ENCODE data around the gene NMT1.

Gene NMT1

GRCh38 chr17:45022288-45022648, 38.8 kb upstream of the NMT1 start:
- peaks cover 6% of the 10 kb centered on the region for H3K4me1 ChIP-seq (ENCODE audit: control insufficient read depth, insufficient read depth, low read length)
- peaks cover 28% of the 10 kb centered on the region for H3K27me3 ChIP-seq (ENCODE audit: control insufficient read depth, insufficient read depth, low read length)
- no peaks in the 10 kb centered on the region for H3K9me3 ChIP-seq (ENCODE audit: control insufficient read depth, insufficient read depth, low read length)
- DNase-seq (ENCODE audit: low read depth, low spot score): no peak
- H3K4me3 ChIP-seq (ENCODE audit: low read length): no peak overlapping the region
- H3K36me3 ChIP-seq (ENCODE audit: control insufficient read depth, insufficient read depth, low read length): peaks cover 6% of the 10 kb centered on the region; the same call in 1 of the 2 replicates
- no peak overlapping the region for H3K27ac ChIP-seq (ENCODE audit: low read length)
- WGBS (ENCODE audit: insufficient coverage, insufficient read length): no CpG with 5 or more reads among the region's 8 CpGs

- no peak for DNase-seq (ENCODE audit: low read depth, low spot score)
- H3K27me3 ChIP-seq (ENCODE audit: control insufficient read depth, insufficient read depth, low read length): peaks cover 28% of the 10 kb centered on the region
- H3K27ac ChIP-seq (ENCODE audit: low read length): no peak overlapping the region
- no peaks in the 10 kb centered on the region for H3K9me3 ChIP-seq (ENCODE audit: control insufficient read depth, insufficient read depth, low read length)
- no CpG with 5 or more reads among the region's 13 CpGs for WGBS (ENCODE audit: insufficient coverage, insufficient read length)
- H3K4me1 ChIP-seq (ENCODE audit: control insufficient read depth, insufficient read depth, low read length): peaks cover 6% of the 10 kb centered on the region
- H3K4me3 ChIP-seq (ENCODE audit: low read length): no peak overlapping the region
- H3K36me3 ChIP-seq (ENCODE audit: control insufficient read depth, insufficient read depth, low read length): peaks cover 6% of the 10 kb centered on the region; the same call in 1 of the 2 replicates
Measured at GRCh38 chr17:45022655-45023339, 38.3 kb upstream of the NMT1 start.

GRCh38 chr17:45029096-45029495, 32.0 kb upstream of the NMT1 start:
- Histone ChIP-seq H3K36me3 (ENCODE audit: control insufficient read depth, insufficient read depth, low read length) (peaks cover 18% of the 10 kb centered on the region), H3K9me3 (ENCODE audit: control insufficient read depth, insufficient read depth, low read length) (no peaks in the 10 kb centered on the region), H3K27me3 (ENCODE audit: control insufficient read depth, insufficient read depth, low read length) (no peaks in the 10 kb centered on the region), H3K27ac (ENCODE audit: low read length) (no peak overlapping the region), H3K4me1 (ENCODE audit: control insufficient read depth, insufficient read depth, low read length) (no peaks in the 10 kb centered on the region), H3K4me3 (ENCODE audit: low read length) (no peak overlapping the region)
- WGBS (ENCODE audit: insufficient coverage, insufficient read length): no CpG with 5 or more reads among the region's 7 CpGs
- DNase-seq (ENCODE audit: low read depth, low spot score): no peak

GRCh38 chr17:45029758-45030423, 31.2 kb upstream of the NMT1 start:
- Histone ChIP-seq H3K27ac (ENCODE audit: low read length) (no peak overlapping the region), H3K27me3 (ENCODE audit: control insufficient read depth, insufficient read depth, low read length) (no peaks in the 10 kb centered on the region), H3K4me3 (ENCODE audit: low read length) (no peak overlapping the region), H3K4me1 (ENCODE audit: control insufficient read depth, insufficient read depth, low read length) (no peaks in the 10 kb centered on the region), H3K36me3 (ENCODE audit: control insufficient read depth, insufficient read depth, low read length) (peaks cover 15% of the 10 kb centered on the region), H3K9me3 (ENCODE audit: control insufficient read depth, insufficient read depth, low read length) (no peaks in the 10 kb centered on the region)
- no peak for DNase-seq (ENCODE audit: low read depth, low spot score)
- WGBS (ENCODE audit: insufficient coverage, insufficient read length): no CpG with 5 or more reads among the region's 17 CpGs

GRCh38 chr17:45030733-45031132, 30.4 kb upstream of the NMT1 start:
- H3K27me3 ChIP-seq (ENCODE audit: control insufficient read depth, insufficient read depth, low read length): no peaks in the 10 kb centered on the region
- no peak overlapping the region for H3K27ac ChIP-seq (ENCODE audit: low read length)
- DNase-seq (ENCODE audit: low read depth, low spot score): no peak
- H3K36me3 ChIP-seq (ENCODE audit: control insufficient read depth, insufficient read depth, low read length): peaks cover 15% of the 10 kb centered on the region
- H3K4me1 ChIP-seq (ENCODE audit: control insufficient read depth, insufficient read depth, low read length): no peaks in the 10 kb centered on the region
- no peaks in the 10 kb centered on the region for H3K9me3 ChIP-seq (ENCODE audit: control insufficient read depth, insufficient read depth, low read length)
- WGBS (ENCODE audit: insufficient coverage, insufficient read length): no CpG with 5 or more reads among the region's 6 CpGs
- H3K4me3 ChIP-seq (ENCODE audit: low read length): no peak overlapping the region

- Histone ChIP-seq H3K27ac (ENCODE audit: low read length) (no peak overlapping the region), H3K4me1 (ENCODE audit: control insufficient read depth, insufficient read depth, low read length) (no peaks in the 10 kb centered on the region), H3K27me3 (ENCODE audit: control insufficient read depth, insufficient read depth, low read length) (no peaks in the 10 kb centered on the region), H3K36me3 (ENCODE audit: control insufficient read depth, insufficient read depth, low read length) (peaks cover 15% of the 10 kb centered on the region), H3K9me3 (ENCODE audit: control insufficient read depth, insufficient read depth, low read length) (no peaks in the 10 kb centered on the region), H3K4me3 (ENCODE audit: low read length) (no peak overlapping the region)
- no peak for DNase-seq (ENCODE audit: low read depth, low spot score)
- no CpG with 5 or more reads among the region's 14 CpGs for WGBS (ENCODE audit: insufficient coverage, insufficient read length)
Measured at GRCh38 chr17:45031231-45032173, 29.6 kb upstream of the NMT1 start.

- H3K4me1 ChIP-seq (ENCODE audit: control insufficient read depth, insufficient read depth, low read length): no peaks in the 10 kb centered on the region
- no peak overlapping the region for H3K27ac ChIP-seq (ENCODE audit: low read length)
- no peak overlapping the region for H3K4me3 ChIP-seq (ENCODE audit: low read length)
- H3K9me3 ChIP-seq (ENCODE audit: control insufficient read depth, insufficient read depth, low read length): no peaks in the 10 kb centered on the region
- WGBS (ENCODE audit: insufficient coverage, insufficient read length): no CpG with 5 or more reads among the region's 9 CpGs
- DNase-seq (ENCODE audit: low read depth, low spot score): no peak
- peaks cover 15% of the 10 kb centered on the region for H3K36me3 ChIP-seq (ENCODE audit: control insufficient read depth, insufficient read depth, low read length)
- H3K27me3 ChIP-seq (ENCODE audit: control insufficient read depth, insufficient read depth, low read length): no peaks in the 10 kb centered on the region
Measured at GRCh38 chr17:45032174-45032541, 29.0 kb upstream of the NMT1 start.

- H3K27ac ChIP-seq (ENCODE audit: low read length): no peak overlapping the region
- H3K4me1 ChIP-seq (ENCODE audit: control insufficient read depth, insufficient read depth, low read length): no peaks in the 10 kb centered on the region
- no peak for DNase-seq (ENCODE audit: low read depth, low spot score)
- no peaks in the 10 kb centered on the region for H3K27me3 ChIP-seq (ENCODE audit: control insufficient read depth, insufficient read depth, low read length)
- no CpG with 5 or more reads among the region's 14 CpGs for WGBS (ENCODE audit: insufficient coverage, insufficient read length)
- H3K36me3 ChIP-seq (ENCODE audit: control insufficient read depth, insufficient read depth, low read length): peaks cover 15% of the 10 kb centered on the region
- no peaks in the 10 kb centered on the region for H3K9me3 ChIP-seq (ENCODE audit: control insufficient read depth, insufficient read depth, low read length)
- no peak overlapping the region for H3K4me3 ChIP-seq (ENCODE audit: low read length)
Measured at GRCh38 chr17:45034599-45034998, 26.5 kb upstream of the NMT1 start.

GRCh38 chr17:45035848-45036247, 25.3 kb upstream of the NMT1 start:
- DNase-seq (ENCODE audit: low read depth, low spot score): no peak
- Histone ChIP-seq H3K36me3 (ENCODE audit: control insufficient read depth, insufficient read depth, low read length) (peaks cover 9% of the 10 kb centered on the region), H3K9me3 (ENCODE audit: control insufficient read depth, insufficient read depth, low read length) (no peaks in the 10 kb centered on the region), H3K4me1 (ENCODE audit: control insufficient read depth, insufficient read depth, low read length) (0 out of 2 replicates have a peak, but pooled peaks cover under 1% of the 10 kb centered on the region), H3K27ac (ENCODE audit: low read length) (no peak overlapping the region), H3K4me3 (ENCODE audit: low read length) (no peak overlapping the region), H3K27me3 (ENCODE audit: control insufficient read depth, insufficient read depth, low read length) (no peaks in the 10 kb centered on the region)
- no CpG with 5 or more reads among the region's 14 CpGs for WGBS (ENCODE audit: insufficient coverage, insufficient read length)

GRCh38 chr17:45036691-45037090, 24.4 kb upstream of the NMT1 start:
- WGBS (ENCODE audit: insufficient coverage, insufficient read length): no CpG with 5 or more reads among the region's 3 CpGs
- no peaks in the 10 kb centered on the region for H3K27me3 ChIP-seq (ENCODE audit: control insufficient read depth, insufficient read depth, low read length)
- DNase-seq (ENCODE audit: low read depth, low spot score): no peak
- no peak overlapping the region for H3K4me3 ChIP-seq (ENCODE audit: low read length)
- H3K36me3 ChIP-seq (ENCODE audit: control insufficient read depth, insufficient read depth, low read length): peaks cover 8% of the 10 kb centered on the region
- H3K27ac ChIP-seq (ENCODE audit: low read length): no peak overlapping the region
- no peaks in the 10 kb centered on the region for H3K9me3 ChIP-seq (ENCODE audit: control insufficient read depth, insufficient read depth, low read length)
- 0 out of 2 replicates have a peak, but pooled peaks cover 1% of the 10 kb centered on the region for H3K4me1 ChIP-seq (ENCODE audit: control insufficient read depth, insufficient read depth, low read length)
